ENCODE results near the gene MRPL40. TPM values are rescaled to one million over a fixed set of nuclear protein-coding genes. Genes with fewer than 3 reads are reported as not detected.

The MRPL40 gene
- total and polyA plus RNA-seq, 10 of the 15 experiments (the other 5 are each of a cell fraction or from before 2014, with no cell fraction given), result 41.2 to 207 (median 69.1) TPM

DNA sequence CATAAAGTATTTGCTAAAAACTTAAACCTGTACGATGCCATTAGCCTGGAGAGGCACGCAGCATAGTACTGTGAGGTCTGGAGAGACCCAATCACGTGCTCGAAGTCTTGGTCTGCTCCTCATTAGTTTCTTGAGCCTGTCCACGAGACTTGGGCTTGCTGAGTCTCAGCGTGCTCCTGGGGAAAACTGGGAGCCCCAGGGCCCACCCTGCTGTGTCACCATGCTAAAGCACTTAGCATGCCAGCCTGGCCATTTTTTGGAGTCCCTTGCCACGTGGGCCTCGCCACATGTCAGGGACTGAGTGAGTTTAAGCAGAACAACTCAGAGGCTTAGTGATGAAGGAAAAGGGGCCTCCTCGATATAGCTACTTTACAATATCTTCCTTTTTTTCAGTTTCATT is 50.0 kb downstream of the MRPL40 start (continued):
- TF ChIP-seq, protein P1, sequence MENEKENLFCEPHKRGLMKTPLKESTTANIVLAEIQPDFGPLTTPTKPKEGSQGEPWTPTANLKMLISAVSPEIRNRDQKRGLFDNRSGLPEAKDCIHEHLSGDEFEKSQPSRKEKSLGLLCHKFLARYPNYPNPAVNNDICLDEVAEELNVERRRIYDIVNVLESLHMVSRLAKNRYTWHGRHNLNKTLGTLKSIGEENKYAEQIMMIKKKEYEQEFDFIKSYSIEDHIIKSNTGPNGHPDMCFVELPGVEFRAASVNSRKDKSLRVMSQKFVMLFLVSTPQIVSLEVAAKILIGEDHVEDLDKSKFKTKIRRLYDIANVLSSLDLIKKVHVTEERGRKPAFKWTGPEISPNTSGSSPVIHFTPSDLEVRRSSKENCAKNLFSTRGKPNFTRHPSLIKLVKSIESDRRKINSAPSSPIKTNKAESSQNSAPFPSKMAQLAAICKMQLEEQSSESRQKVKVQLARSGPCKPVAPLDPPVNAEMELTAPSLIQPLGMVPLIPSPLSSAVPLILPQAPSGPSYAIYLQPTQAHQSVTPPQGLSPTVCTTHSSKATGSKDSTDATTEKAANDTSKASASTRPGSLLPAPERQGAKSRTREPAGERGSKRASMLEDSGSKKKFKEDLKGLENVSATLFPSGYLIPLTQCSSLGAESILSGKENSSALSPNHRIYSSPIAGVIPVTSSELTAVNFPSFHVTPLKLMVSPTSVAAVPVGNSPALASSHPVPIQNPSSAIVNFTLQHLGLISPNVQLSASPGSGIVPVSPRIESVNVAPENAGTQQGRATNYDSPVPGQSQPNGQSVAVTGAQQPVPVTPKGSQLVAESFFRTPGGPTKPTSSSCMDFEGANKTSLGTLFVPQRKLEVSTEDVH (IDR thresholded peaks at IDR 0.05; ENCODE audit: low read depth, partially characterized antibody), result no peak
- TF ChIP-seq BACH1 (IDR thresholded peaks at IDR 0.05; ENCODE audit: borderline replicate concordance), result no peak
- TF ChIP-seq NFYA (IDR thresholded peaks at IDR 0.05; ENCODE audit: borderline replicate concordance, low read depth, low read length), result no peak
- TF ChIP-seq TCF3 (IDR thresholded peaks at IDR 0.05; ENCODE audit: borderline replicate concordance, insufficient read depth, low read depth, low read length), result no peak
- no peak for TF ChIP-seq ZNF622 (IDR thresholded peaks at IDR 0.05)
- TF ChIP-seq ZBED1 (IDR thresholded peaks at IDR 0.05; ENCODE audit: borderline replicate concordance), result no peak
- TF ChIP-seq EED (IDR thresholded peaks at IDR 0.05; ENCODE audit: low read depth), result no peak

DNA sequence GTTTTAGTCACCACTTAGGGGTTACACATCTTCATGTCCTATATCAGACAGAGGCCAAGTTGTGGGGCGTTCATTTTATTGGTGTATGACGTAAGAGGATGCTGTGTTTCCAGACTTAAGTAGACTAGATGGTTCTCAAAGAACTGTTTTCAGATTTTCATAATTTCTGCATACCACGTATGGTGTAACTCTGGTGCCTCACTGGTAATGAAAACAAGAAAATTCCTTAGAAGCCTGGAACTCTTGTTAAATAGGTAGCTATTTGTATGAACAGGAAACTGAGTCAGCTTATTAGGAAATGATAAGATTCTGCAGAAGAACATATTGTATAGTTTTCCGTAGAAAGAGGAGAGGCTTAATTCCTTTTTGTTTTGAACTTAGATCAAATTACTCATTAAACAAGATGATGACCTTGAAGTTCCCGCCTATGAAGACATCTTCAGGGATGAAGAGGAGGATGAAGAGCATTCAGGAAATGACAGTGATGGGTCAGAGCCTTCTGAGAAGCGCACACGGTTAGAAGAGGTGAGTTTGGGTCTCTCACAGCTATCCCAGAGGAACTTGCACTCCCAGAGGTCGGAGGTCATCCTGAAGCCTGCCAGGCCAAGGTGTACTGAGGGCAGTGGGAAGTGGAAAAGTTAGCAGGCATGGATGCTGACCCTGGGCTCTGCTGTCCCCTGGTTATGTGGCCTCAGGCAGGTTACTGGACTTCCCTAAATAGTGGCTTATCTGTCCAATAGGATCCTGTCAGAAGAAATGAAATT is 51.3 kb downstream of the MRPL40 start:
- ATAC-seq (no peak), DNase-seq (ENCODE audit: low read depth, low spot score) (no peak), FAIRE-seq (no peak)
- Histone ChIP-seq H2AFZ (ENCODE audit: control insufficient read depth, low read depth, low read length) (no peak overlapping the region), H3K9me3 (replicated peaks; ENCODE audit: control insufficient read depth, insufficient read depth, low read length) (no peaks in the 10 kb centered on the region), H4K20me1 (ENCODE audit: control insufficient read depth, insufficient read depth) (no peaks in the 10 kb centered on the region), H3K4me3 (no peak overlapping the region), H3K4me2 (ENCODE audit: control insufficient read depth, insufficient read depth) (no peak overlapping the region), H3K9ac (ENCODE audit: control insufficient read depth, insufficient read depth, low read length) (no peak overlapping the region), H3K27me3 (replicated peaks in 1 of 2; ENCODE audit: control insufficient read depth in 2 of 2, insufficient read depth in 2 of 2, low read length in 1 of 2) (no peaks in the 10 kb centered on the region), H3K4me1 (ENCODE audit: control insufficient read depth, insufficient read depth, low read length) (no peaks in the 10 kb centered on the region), H3K36me3 (ENCODE audit: control insufficient read depth in 2 of 2, insufficient read depth in 2 of 2, low read length in 1 of 2) (peaks cover 6 to 8% of the 10 kb centered on the region in 2 experiments; a peak in 3 of 4 replicates), H3K27ac (ENCODE audit: control insufficient read depth, insufficient read depth) (no peak overlapping the region), H3K79me2 (ENCODE audit: control insufficient read depth, insufficient read depth, low read length) (peaks cover 15% of the 10 kb centered on the region)
- CTCF ChIA-PET, result interaction anchor here (0.9 to 1.0 kb wide), 2 partner anchors 9 to 19 kb away, joined by 3 to 4 read pairs; no protein-coding TSS in a partner anchor
- SMC1A ChIA-PET (ENCODE audit: uncharacterized antibody, unreplicated experiment), result no interaction called here
- RAD21 ChIA-PET (ENCODE audit: unreplicated experiment), result no interaction called here
- TF ChIP-seq POLR2A (IDR thresholded peaks at IDR 0.05; ENCODE audit: low read depth, low read length) (no peak), EZH2 (IDR thresholded peaks at IDR 0.05; ENCODE audit: borderline replicate concordance, control insufficient read depth, low read depth, low read length) (no peak)
- TF ChIP-seq, protein P2, sequence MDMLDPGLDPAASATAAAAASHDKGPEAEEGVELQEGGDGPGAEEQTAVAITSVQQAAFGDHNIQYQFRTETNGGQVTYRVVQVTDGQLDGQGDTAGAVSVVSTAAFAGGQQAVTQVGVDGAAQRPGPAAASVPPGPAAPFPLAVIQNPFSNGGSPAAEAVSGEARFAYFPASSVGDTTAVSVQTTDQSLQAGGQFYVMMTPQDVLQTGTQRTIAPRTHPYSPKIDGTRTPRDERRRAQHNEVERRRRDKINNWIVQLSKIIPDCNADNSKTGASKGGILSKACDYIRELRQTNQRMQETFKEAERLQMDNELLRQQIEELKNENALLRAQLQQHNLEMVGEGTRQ (IDR thresholded peaks at IDR 0.05; ENCODE audit: borderline replicate concordance, low read depth, low read length), result no peak
- no TSS peak for BruUV-seq (replicated peaks)
- POLR2A ChIA-PET, result interaction anchor here (0.5 kb wide), 1 partner anchor 256 kb away, joined by 3 read pairs; no protein-coding TSS in a partner anchor
- intact Hi-C loops (cut with micrococcal nuclease; ENCODE audit: unreplicated experiment), result no loop called here
- in situ Hi-C loops (cut with MboI), result no loop called here
- 94% methylated on average over 8 of the region's 8 CpGs for WGBS (ENCODE audit: insufficient coverage, insufficient replicate concordance, low lambda C conversion rate, missing lambda C conversion rate)
